Activated T-helper 17 cell treated with anti-CD3 and anti-CD28 coated beads, Interleukin-2, amount 50 U/mL, for 72 hours (primary cell): ENCODE measurements around the gene DHODH. TPM values are rescaled to one million over a fixed set of nuclear protein-coding genes. Genes with fewer than 3 reads are reported as not detected.
"Not testable (repeated sequence)": the region's sequence is repeated elsewhere in the genome, so short reads cannot be mapped to it uniquely, and the experiment has no call there.

Experiments used
- ATAC-seq: fragments of 150-1000 bp; cut with Tn5 transposase; replicated peaks from 2 replicates; pipeline ENCODE4 v1.10.0; 2021; ENCODE audit warnings: mild to moderate bottlenecking, moderate library complexity
- H3K27ac Mint-ChIP-seq: one replicate; pipeline ENCODE4 v1.8.0; 2022; ENCODE audit warnings: mixed read lengths
- H3K27me3 Mint-ChIP-seq: one replicate; pipeline ENCODE4 v1.8.0; 2022; ENCODE audit warnings: mixed read lengths
- H3K36me3 Mint-ChIP-seq: one replicate; pipeline ENCODE4 v1.8.0; 2022; ENCODE audit warnings: low read depth, mild to moderate bottlenecking, mixed read lengths
- H3K4me1 Mint-ChIP-seq: one replicate; pipeline ENCODE4 v1.8.0; 2022; ENCODE audit warnings: mixed read lengths
- H3K4me3 Mint-ChIP-seq: one replicate; pipeline ENCODE4 v1.8.0; 2022; ENCODE audit warnings: mild to moderate bottlenecking, mixed read lengths
- H3K9me3 Mint-ChIP-seq: one replicate; pipeline ENCODE4 v1.8.0; 2022; ENCODE audit warnings: mixed read lengths
- total RNA-seq, 2 donors: library from RNA; stranded (reverse); gene quantifications; one replicate each; pipeline ENCODE4 v1.2.3, GENCODE V29; 2022

The DHODH gene
- total RNA-seq, 2 donors from 2014 or later: 14.9 to 22.1 TPM

DNA sequence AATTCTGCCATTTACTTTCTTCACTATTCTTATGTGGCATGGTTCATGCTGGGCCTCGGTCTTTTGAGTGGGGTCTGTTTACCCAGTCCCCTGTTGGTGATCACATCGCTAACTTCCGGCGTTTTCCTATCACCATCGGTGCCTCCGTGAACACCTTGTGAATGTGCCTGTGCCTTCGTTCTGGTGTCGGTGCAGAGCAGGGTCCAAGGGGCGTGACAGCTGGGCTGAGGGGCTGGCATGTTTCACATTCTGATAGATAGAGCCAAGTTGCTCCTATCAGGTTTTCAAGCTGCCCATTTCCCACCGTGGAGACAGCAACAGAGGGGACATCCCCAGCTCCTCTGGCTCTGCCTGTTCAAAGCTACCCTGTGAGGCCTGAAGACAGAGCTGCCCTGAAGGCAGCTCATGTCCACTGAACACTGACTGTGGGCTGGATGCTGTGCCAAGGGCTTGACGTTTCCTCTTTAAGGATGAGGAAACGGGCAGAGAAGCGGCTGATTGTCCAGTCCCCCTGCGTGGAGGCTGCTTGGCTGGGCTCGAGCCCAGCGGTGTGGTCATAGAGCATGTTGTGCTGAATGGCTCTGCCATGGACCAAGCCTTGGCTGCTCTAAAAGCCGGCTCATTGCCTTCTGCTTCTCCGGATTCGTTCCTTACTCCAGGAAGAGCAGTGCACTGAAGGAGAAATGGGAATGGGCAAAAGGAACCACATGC lies 17.0 kb downstream of the DHODH start:
- Mint-ChIP-seq H3K27ac (peak overlapping the region; percentile 1), H3K4me3 (no peak overlapping the region), H3K36me3 (peaks cover 54% of the 10 kb centered on the region), H3K4me1 (no peaks in the 10 kb centered on the region), H3K27me3 (no peaks in the 10 kb centered on the region), H3K9me3 (no peaks in the 10 kb centered on the region)
- ATAC-seq: no peak

DNA sequence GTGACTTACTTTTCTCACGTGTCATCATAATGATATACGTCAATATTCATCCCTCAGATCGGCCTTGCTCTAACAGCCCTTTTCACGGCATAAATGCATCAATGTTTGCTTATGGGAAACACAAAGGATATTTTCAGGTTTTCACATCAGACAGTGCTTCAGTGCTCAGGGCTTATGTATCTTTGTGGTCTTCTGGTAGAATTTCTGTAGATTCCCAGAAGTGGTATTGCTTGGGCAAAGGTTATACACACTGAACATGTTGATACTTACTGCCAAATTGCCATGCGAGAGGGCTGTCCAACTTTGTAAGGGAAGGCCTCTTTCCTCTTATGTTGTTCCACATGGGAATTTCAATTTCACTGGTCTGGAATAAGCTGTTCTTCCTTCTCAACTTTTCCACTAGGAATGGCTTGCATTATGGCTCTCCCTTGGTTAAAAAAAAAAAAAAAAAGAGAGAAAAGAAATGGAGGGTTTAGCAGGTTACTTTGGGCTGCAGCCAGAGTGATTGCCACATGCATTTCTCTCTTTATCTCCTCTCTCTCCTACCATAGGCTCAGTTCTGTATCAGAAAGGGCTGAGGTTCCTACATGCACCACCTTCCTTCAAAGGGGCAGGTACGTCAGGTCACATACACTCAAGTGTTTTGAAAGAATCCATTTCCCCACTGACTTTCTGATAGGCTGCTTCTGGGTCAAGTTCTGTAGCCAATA lies 19.3 kb downstream of the DHODH start:
- ATAC-seq: no peak
- Mint-ChIP-seq H3K27me3 (no peaks in the 10 kb centered on the region), H3K4me1 (no peaks in the 10 kb centered on the region), H3K9me3 (no peaks in the 10 kb centered on the region), H3K36me3 (peaks cover 33% of the 10 kb centered on the region), H3K4me3 (no peak overlapping the region), H3K27ac (no peak overlapping the region)

DNA sequence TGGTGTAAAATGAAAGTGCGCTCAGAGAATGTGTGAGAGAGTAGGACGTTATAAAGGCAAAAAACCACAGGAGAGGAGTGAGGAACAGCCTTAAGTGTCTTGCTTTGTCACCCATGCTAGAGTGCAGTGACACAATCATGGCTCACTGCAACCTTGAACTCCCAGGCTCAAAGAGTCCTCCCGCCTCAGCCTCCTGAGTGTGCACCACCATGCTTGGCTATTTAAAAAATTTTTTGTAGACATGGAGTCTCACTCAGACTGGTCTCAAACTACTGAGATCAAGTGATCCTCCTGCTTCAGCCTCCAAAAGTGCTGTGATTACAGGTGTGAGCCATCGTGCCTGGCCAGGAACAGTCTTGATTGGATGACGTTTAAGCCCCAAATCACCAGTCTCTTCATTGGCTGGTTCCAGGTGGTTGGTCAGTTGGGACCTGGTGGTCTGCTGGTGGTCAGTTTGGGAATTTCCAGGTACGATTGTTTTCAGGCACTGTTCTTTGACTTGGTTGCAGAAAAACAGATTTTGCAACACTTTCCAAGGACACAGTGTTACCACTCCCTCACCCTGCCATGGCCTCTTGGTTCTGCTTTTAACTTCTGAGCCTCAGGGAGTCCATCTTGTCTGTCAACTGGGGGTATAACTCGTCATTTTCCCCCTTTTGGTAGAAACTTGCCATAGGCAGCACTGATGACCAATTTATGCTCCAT lies 21.2 kb downstream of the DHODH start:
- H3K36me3 Mint-ChIP-seq: peaks cover 14% of the 10 kb centered on the region
- no peaks in the 10 kb centered on the region for H3K4me1 Mint-ChIP-seq
- no peaks in the 10 kb centered on the region for H3K27me3 Mint-ChIP-seq
- no peak for ATAC-seq
- no peak overlapping the region for H3K4me3 Mint-ChIP-seq
- H3K27ac Mint-ChIP-seq: no peak overlapping the region
- H3K9me3 Mint-ChIP-seq: no peaks in the 10 kb centered on the region

DNA sequence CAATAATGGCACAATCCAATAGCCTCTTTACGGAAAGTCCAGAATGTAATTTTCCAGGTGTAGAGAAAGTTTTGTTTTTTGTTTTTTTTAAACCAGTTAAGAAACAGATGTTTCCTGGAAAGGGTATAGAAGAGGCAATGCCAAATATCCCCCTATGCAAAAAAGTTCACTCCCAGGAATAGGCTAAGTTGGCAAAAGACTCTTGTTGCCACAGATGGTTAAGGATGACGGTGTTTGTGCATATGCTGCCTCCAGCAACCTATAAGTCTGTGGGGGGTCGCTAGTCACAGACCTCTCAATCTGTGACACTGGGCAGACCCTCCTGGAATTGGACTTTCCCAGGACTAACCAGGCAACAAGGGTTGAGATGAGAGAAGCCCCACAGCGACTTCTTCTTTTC lies 24.9 kb downstream of the DHODH start:
- no peak for ATAC-seq
- H3K9me3 Mint-ChIP-seq: no peaks in the 10 kb centered on the region
- no peak overlapping the region for H3K27ac Mint-ChIP-seq
- H3K36me3 Mint-ChIP-seq: no peaks in the 10 kb centered on the region
- H3K27me3 Mint-ChIP-seq: no peaks in the 10 kb centered on the region
- H3K4me3 Mint-ChIP-seq: no peak overlapping the region
- H3K4me1 Mint-ChIP-seq: no peaks in the 10 kb centered on the region

DNA sequence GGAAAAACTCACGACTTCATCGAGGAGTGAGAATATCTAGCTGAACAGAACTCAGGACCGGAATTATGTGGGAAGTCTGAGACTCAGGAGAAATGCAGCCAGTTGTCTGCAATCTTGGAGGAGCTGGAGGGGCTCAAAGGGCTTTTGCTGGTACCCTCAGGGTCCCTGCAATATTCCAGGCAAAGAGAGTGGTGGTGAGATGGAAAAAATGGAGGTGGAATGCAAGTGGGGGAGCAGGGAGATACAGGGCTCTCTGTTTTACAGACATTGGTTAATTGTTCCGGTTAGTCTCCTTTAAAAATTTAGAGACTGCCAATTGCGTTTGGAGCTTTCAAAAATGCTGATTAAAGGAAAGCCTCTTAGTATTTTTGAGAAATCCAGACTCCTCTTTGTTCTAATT lies 27.6 kb downstream of the DHODH start:
- H3K4me1 Mint-ChIP-seq: no peaks in the 10 kb centered on the region
- no peaks in the 10 kb centered on the region for H3K9me3 Mint-ChIP-seq
- no peak for ATAC-seq
- H3K27me3 Mint-ChIP-seq: no peaks in the 10 kb centered on the region
- H3K4me3 Mint-ChIP-seq: no peak overlapping the region
- no peaks in the 10 kb centered on the region for H3K36me3 Mint-ChIP-seq
- H3K27ac Mint-ChIP-seq: no peak overlapping the region

DNA sequence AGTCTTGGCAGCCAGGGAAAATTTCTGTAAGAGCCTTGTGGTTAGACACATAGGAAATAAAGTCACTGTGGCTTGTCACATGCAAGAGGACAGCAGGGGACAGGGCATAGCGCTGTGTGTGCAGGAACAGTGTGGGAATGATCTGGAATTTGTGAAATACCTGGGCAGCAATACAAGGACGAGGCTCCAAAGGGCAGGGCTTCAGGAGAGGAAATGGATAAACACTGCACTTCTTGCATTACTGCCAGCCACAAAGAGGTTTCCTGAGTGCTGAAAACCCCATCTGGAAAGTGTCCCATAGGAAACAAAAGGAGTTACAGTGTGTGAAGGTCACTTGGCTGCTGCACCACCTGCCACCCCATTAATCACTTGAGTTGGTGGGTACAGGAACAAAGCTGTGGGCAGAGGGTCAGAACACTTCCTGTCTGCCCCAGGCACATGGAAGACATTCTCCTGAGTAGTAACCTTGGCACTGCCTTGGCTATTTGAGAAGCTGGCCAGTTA lies 33.7 kb downstream of the DHODH start:
- no peak for ATAC-seq
- Mint-ChIP-seq H3K27me3 (no peaks in the 10 kb centered on the region), H3K9me3 (no peaks in the 10 kb centered on the region), H3K4me1 (no peaks in the 10 kb centered on the region), H3K36me3 (peaks cover 10% of the 10 kb centered on the region), H3K27ac (no peak overlapping the region), H3K4me3 (no peak overlapping the region)

DNA sequence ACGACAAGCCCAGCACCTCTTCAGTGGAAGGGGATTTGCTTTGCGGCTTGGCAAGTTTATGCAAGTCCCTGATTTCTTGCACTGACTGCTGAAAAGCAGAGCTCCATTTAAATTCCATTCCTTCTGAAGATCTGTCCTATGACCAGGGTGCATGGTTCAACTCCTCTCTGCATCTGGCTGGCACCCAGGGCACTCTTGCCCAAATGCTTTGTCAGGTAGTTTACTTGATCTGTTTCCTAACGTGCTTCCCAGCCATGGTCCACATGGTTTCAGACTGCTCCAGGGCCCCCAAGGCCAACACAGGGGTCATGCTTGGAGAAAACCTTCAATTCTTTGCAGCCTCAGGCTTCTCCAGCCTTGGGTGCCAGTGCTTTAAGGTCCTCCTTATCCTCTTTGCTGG lies 34.5 kb downstream of the DHODH start:
- H3K4me3 Mint-ChIP-seq: no peak overlapping the region
- H3K36me3 Mint-ChIP-seq: peaks cover 10% of the 10 kb centered on the region
- no peaks in the 10 kb centered on the region for H3K9me3 Mint-ChIP-seq
- no peak overlapping the region for H3K27ac Mint-ChIP-seq
- no peaks in the 10 kb centered on the region for H3K27me3 Mint-ChIP-seq
- no peak for ATAC-seq
- no peaks in the 10 kb centered on the region for H3K4me1 Mint-ChIP-seq

DNA sequence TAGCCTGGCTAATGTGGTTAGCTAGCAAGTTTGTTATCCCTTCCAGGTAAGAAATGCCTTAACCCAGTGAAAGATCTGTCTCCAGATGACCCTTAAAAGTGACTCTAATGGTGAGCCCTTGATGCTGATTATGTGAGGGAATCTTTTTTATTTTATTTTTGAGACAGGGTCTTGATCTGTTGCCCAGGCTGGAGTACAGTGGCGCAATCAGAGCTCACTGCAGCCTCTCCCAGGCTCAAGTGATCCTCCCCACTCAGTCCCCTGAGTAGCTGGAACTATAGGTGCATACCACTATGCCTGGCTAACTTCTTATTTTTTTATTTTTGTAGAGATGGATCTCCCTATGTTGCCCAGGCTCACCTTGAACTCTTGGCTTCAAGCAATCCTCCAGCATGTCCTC lies 35.0 kb downstream of the DHODH start:
- no peak overlapping the region for H3K27ac Mint-ChIP-seq
- peaks cover 10% of the 10 kb centered on the region for H3K36me3 Mint-ChIP-seq
- H3K4me3 Mint-ChIP-seq: no peak overlapping the region
- no peaks in the 10 kb centered on the region for H3K27me3 Mint-ChIP-seq
- ATAC-seq: no peak
- no peaks in the 10 kb centered on the region for H3K9me3 Mint-ChIP-seq
- no peaks in the 10 kb centered on the region for H3K4me1 Mint-ChIP-seq

DNA sequence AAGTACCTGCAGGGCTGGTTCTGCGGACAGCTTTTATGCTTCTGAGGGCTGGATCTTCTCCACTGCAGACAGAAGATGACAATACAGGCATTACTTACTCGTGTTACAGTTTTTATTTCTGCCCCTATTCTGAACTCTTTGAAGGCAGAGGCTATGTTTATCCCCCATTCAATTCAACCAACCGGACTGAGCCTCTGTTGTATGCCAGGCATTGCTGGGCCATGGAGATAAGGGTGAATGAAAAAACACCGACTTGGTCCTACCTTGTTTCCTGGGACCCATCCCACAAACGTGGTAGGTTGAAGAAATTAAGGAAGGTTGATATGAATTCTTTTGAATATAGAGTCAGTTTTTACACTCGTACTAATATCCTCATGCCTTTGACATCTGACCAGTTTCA lies 35.8 kb downstream of the DHODH start:
- no peak for ATAC-seq
- H3K4me1 Mint-ChIP-seq: no peaks in the 10 kb centered on the region
- H3K4me3 Mint-ChIP-seq: no peak overlapping the region
- no peak overlapping the region for H3K27ac Mint-ChIP-seq
- peaks cover 6% of the 10 kb centered on the region for H3K9me3 Mint-ChIP-seq
- H3K27me3 Mint-ChIP-seq: no peaks in the 10 kb centered on the region
- peaks cover 10% of the 10 kb centered on the region for H3K36me3 Mint-ChIP-seq

DNA sequence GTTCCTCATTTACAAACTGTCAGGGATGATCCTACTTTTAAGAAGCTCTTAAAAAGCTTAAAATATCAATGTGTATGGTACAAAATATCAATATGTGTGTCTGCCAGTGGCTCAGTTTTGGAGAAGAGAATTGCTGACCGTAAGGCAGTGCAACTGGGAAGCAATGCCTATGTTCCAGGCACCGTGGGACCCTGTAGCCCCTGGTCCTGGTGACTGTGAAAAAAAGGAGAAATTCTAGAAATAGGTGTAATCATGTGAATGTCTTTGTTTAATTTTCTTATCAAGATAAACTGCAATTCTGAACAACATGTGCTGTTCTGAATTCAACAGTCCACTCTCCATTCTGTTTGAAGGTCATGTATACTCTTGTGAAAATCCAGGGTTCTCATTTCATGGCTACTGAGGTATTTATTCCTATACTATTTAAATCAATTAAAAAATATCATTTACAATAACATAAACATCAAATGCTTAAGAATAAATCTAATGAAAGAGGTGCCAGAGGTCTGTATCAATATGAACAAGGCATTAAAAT lies 36.3 kb downstream of the DHODH start:
- H3K27me3 Mint-ChIP-seq: no peaks in the 10 kb centered on the region

DNA sequence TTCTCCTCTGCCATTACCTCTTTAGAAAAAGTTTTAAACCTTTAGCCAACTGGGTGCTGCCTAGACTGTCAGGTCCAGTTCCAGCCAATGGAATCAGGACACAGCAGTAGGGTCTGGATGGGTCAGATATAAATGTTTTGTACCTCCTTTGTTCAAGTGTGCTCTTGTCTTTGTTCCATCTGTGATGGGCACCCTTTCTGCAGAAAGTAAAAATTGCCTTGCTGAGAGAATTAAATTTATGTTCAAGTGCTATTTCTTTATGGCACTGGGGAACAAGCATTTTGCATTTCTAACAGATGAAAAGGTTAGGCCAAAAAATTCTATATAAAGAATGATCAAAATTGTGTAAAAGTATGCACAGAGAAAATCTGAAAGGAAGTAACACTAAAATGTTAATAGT lies 40.6 kb downstream of the DHODH start:
- Mint-ChIP-seq H3K4me1 (no peaks in the 10 kb centered on the region), H3K36me3 (no peaks in the 10 kb centered on the region), H3K27me3 (no peaks in the 10 kb centered on the region), H3K27ac (no peak overlapping the region), H3K9me3 (peaks cover 11% of the 10 kb centered on the region), H3K4me3 (no peak overlapping the region)
- no peak for ATAC-seq

More for the DNA sequence above, 36.3 kb downstream of the DHODH start:
- Mint-ChIP-seq H3K4me1 (no peaks in the 10 kb centered on the region), H3K27ac (no peak overlapping the region), H3K4me3 (no peak overlapping the region), H3K9me3 (peaks cover 8% of the 10 kb centered on the region), H3K36me3 (peaks cover 10% of the 10 kb centered on the region)
- ATAC-seq: no peak

DNA sequence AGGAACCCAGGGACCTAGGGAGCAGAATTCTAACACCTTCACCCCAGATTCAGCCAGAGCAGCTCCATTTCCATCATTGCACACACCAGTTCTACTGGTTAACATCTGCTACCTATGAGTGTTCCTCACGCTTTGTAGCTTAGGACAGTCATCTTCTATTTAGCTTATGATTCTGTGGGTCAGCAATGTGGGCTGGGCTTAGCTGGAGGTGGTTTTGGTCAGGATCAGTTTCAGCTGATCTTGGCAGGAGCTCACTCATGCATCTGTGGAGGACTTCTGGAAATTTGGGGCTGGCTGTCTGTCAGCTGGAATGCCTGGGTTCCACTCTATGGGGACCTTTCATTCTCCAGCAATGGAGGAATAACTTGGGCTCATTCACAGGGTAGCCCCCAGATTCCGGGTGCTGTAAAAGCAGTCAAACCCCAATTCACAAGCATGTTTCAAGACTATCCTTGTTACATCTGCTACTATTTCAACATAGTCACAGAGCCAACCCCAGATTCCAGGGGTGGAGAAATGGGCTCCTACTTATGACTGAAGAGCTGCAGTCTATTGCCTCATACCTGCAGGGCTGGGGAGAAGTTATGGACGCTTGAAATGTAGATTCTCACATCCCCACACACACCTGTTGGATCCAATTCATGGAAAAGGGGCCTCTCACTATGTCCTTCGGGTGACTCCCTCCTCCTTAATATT lies 42.4 kb downstream of the DHODH start:
- no peak for ATAC-seq
- Mint-ChIP-seq H3K4me1 (no peaks in the 10 kb centered on the region), H3K9me3 (peaks cover 11% of the 10 kb centered on the region), H3K36me3 (no peaks in the 10 kb centered on the region), H3K27me3 (no peaks in the 10 kb centered on the region), H3K27ac (no peak overlapping the region), H3K4me3 (no peak overlapping the region)

DNA sequence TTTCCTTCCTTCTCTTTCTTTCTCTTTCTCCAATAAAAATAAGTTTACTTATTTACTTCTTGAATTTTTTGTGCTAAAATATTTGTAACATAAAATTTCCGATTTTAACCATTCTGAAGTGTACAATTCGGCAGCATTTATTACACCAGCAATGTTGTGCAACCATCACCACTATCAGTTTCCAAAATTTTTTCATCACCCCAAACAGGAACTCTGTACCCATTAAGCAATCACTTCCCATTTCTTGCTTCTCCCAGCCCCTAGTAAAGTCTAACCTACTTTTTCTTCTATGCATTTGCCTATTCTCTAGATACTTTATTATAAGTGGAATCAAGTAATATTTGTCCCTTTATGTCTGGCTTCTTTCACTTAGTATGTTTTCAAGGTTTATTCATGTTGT lies 43.3 kb downstream of the DHODH start:
- no peak overlapping the region for H3K27ac Mint-ChIP-seq
- no peaks in the 10 kb centered on the region for H3K36me3 Mint-ChIP-seq
- H3K27me3 Mint-ChIP-seq: no peaks in the 10 kb centered on the region
- ATAC-seq: no peak
- no peaks in the 10 kb centered on the region for H3K4me1 Mint-ChIP-seq
- peaks cover 11% of the 10 kb centered on the region for H3K9me3 Mint-ChIP-seq
- H3K4me3 Mint-ChIP-seq: no peak overlapping the region

DNA sequence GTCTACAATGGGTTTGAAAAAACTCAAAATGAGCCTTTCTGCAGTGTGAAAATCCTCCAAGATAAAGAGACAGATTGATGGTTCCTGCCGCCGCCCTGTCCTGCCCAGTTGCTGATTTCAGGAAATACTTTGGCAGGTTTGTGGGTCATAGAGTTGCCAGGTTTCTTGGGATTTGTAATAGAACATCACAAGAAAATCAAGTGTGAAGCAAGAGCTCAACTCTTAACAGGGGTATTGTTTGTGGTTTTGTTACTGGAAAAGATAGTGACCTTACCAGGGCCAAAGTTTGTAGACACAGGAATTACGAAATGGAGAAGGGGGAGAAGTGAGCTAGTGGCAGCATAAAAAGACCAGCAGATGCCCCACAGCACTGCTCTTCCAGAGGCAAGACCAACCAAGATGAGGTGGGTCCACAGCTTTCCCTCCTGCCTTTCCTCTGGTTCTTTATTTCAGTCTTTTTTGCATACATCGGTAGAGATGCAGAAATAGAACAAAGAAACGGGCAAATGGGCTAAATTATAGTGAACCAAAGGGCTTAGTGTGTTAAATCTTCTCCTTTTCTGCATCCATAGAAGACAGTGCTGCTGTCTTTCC lies 45.8 kb downstream of the DHODH start, which contains the start of gene HP:
Gene HP, plus strand, starts transcription at position 252 of the 594 bp plus-strand sequence. Its CDS starts 148 bp downstream, at position 400.
- H3K4me1 Mint-ChIP-seq, H3K27me3 Mint-ChIP-seq, ATAC-seq, H3K36me3 Mint-ChIP-seq, H3K4me3 Mint-ChIP-seq, H3K9me3 Mint-ChIP-seq, H3K27ac Mint-ChIP-seq: not testable (repeated sequence)
